Measurements from ENCODE around the gene TBK1.

TBK1 gene

GRCh38 chr12:64450711-64451486, 1.0 kb upstream of the TBK1 start:
- peak overlapping the region; percentile 97 for H3K27ac ChIP-seq
- DNase-seq (ENCODE audit: low read depth, low spot score): no peak

- peak; percentile 87 for DNase-seq (ENCODE audit: low read depth, low spot score)
- peak overlapping the region; percentile 97 for H3K27ac ChIP-seq
Observed at GRCh38 chr12:64452559-64453329, 824 bp downstream of the TBK1 start.

GRCh38 chr12:64455506-64455905, 3.6 kb downstream of the TBK1 start:
- no peak for DNase-seq (ENCODE audit: low read depth, low spot score)
- no peak overlapping the region for H3K27ac ChIP-seq

- H3K27ac ChIP-seq: no peak overlapping the region
- DNase-seq (ENCODE audit: low read depth, low spot score): no peak
Observed at GRCh38 chr12:64456119-64456518, 4.2 kb downstream of the TBK1 start.

- DNase-seq (ENCODE audit: low read depth, low spot score): no peak
- H3K27ac ChIP-seq: no peak overlapping the region
Observed at GRCh38 chr12:64457032-64457431, 5.1 kb downstream of the TBK1 start.

GRCh38 chr12:64457466-64457865, 5.5 kb downstream of the TBK1 start:
- no peak overlapping the region for H3K27ac ChIP-seq
- DNase-seq (ENCODE audit: low read depth, low spot score): no peak

GRCh38 chr12:64457923-64458322, 6.0 kb downstream of the TBK1 start:
- DNase-seq (ENCODE audit: low read depth, low spot score): no peak
- no peak overlapping the region for H3K27ac ChIP-seq

- DNase-seq (ENCODE audit: low read depth, low spot score): no peak
- no peak overlapping the region for H3K27ac ChIP-seq
Observed at GRCh38 chr12:64459394-64459891, 7.5 kb downstream of the TBK1 start.

- H3K27ac ChIP-seq: no peak overlapping the region
- no peak for DNase-seq (ENCODE audit: low read depth, low spot score)
Observed at GRCh38 chr12:64461634-64462414, 9.9 kb downstream of the TBK1 start.

GRCh38 chr12:64466178-64466577, 14.3 kb downstream of the TBK1 start:
- DNase-seq (ENCODE audit: low read depth, low spot score): no peak
- no peak overlapping the region for H3K27ac ChIP-seq

- H3K27ac ChIP-seq: no peak overlapping the region
- no peak for DNase-seq (ENCODE audit: low read depth, low spot score)
Observed at GRCh38 chr12:64468966-64469365, 17.0 kb downstream of the TBK1 start.

- DNase-seq (ENCODE audit: low read depth, low spot score): no peak
- no peak overlapping the region for H3K27ac ChIP-seq
Observed at GRCh38 chr12:64469455-64470142, 17.7 kb downstream of the TBK1 start.

GRCh38 chr12:64470495-64470894, 18.6 kb downstream of the TBK1 start:
- DNase-seq (ENCODE audit: low read depth, low spot score): no peak

GRCh38 chr12:64473176-64473575, 21.3 kb downstream of the TBK1 start:
- DNase-seq (ENCODE audit: low read depth, low spot score): no peak
- H3K27ac ChIP-seq: no peak overlapping the region

More at GRCh38 chr12:64470495-64470894, 18.6 kb downstream of the TBK1 start:
- H3K27ac ChIP-seq: no peak overlapping the region

- H3K27ac ChIP-seq: no peak overlapping the region
- DNase-seq (ENCODE audit: low read depth, low spot score): no peak
Observed at GRCh38 chr12:64475518-64475917, 23.6 kb downstream of the TBK1 start.

GRCh38 chr12:64476844-64477243, 24.9 kb downstream of the TBK1 start:
- H3K27ac ChIP-seq: no peak overlapping the region
- no peak for DNase-seq (ENCODE audit: low read depth, low spot score)

- no peak for DNase-seq (ENCODE audit: low read depth, low spot score)
- no peak overlapping the region for H3K27ac ChIP-seq
Observed at GRCh38 chr12:64478661-64479060, 26.7 kb downstream of the TBK1 start.

- DNase-seq (ENCODE audit: low read depth, low spot score): no peak
- H3K27ac ChIP-seq: no peak overlapping the region
Observed at GRCh38 chr12:64480148-64480547, 28.2 kb downstream of the TBK1 start.

GRCh38 chr12:64486657-64487056, 34.7 kb downstream of the TBK1 start:
- H3K27ac ChIP-seq: no peak overlapping the region
- no peak for DNase-seq (ENCODE audit: low read depth, low spot score)

- H3K27ac ChIP-seq: no peak overlapping the region
- DNase-seq (ENCODE audit: low read depth, low spot score): no peak
Observed at GRCh38 chr12:64491718-64492117, 39.8 kb downstream of the TBK1 start.

All from epithelial cell of prostate (primary cell).